ENCODE measurements around the gene IL2RA.
"Not testable (repeated sequence)": the region's sequence is repeated elsewhere in the genome, so short reads cannot be mapped to it uniquely, and the experiment has no call there.

The IL2RA gene

DNA sequence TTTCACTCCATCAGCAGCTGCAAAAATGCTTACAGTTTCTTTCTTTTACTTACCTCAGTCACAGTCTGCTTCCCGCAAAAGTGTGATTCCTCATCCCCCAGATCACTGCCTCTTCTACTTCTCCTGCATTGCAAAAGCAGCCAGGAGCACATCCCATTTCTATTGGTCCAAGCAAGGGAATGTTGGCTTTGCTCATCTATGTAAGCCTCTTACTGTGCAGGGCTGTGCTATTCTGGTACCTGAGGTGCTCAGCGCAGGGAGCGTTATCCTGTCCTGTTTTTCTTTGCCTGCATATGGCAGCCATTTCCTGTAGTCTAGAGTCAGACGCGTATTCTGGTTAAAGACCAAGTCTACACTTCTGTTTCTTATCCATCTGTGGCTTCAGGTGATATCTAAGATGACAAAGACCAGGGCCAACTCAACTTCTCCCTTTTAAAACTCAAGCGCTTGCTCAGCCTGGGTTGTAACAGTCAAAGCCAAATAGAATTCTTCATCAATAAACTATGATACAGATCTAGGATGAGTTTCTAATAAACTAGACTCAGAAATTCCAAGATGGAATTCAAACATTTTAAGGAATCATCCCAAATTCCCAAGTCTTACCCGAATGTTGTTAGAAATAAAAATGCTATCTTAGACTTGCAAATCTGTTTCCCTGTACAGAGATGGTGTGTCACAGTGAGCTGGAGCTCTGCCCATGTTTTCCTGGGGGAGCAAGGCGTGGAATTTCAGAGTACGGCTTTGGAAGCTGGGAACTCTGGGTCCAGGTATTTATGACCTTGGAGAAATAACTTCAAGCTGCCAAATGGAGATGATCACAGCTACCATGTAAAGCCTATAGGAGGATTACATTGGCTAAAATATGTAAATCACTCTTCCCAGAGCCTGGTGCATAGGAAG is 20.6 kb upstream of the IL2RA start:
- peak; percentile 12 to 15 for ATAC-seq

DNA sequence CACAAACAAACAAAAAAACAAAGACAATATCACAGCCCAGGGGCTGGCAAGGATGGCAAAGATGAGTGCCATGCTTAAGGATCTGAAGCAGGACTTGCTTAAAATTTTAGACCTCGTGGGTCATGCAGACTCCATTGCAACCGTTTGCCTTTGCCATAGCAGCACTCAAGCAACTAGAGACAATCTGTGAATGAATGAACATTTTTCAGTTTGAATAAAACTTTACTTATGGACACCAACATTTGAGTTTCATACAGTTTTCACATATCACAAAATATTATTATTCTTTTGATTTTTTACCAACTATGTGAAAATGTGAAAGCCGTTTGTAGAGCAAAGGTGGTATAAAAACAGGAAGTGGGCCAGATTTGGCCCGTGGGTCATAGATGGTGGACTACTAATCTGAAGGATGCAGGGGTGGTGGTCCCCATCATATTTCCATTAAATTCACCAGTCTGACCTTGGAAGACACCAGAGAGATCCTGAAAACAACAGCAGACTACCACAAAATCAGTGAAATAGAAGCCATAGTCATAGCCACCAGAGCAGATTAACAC is 18.3 kb upstream of the IL2RA start:
- no peak for ATAC-seq

DNA sequence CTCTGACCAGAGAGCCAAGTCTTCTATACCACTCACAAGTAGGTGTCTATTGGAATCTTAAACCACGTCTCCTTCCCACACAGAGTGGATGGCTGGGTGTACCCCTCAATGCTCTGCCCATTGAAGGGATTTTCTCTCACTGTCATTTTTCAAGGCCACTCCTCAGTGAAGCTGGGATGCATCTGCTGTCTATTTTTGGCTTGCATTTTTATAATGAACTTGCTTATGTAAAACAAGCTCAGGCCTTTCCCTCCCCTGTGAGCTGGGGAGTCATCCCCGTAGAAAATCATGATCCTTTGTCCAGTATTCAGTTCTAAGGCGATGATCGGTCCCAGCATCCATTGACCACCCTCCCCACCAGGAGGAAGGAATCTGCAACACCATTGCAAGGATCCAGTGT is 16.9 kb upstream of the IL2RA start:
- ATAC-seq = no peak

DNA sequence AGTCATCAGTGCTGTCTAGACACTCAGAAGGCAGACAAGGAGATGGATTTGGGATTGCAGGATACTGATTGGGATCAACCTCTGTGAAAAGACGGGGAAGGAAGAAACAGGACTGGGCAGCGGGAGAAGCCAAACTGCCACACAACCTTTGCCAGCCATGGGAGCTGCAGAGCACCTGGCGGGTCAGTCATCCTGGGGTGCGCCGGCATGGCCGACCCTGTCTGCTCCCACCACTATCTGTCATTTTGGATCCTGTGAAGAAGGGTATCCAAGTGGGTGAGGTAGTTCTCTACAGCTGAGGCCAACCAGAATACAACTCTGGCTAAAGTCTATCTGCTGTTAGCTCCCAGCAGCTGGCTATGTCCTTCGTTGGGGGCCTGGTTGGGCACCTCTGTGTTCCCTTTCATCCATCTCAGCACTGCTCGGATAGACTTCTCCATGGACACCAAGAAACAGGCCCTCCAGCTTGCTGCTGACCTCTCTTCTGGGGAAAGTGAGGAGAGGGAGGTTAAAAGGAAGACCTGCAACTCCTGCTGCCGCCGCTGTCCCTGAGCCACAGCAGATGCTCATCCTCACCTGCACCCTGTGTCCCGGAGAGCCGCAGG is 15.0 kb upstream of the IL2RA start:
- no peak for ATAC-seq

DNA sequence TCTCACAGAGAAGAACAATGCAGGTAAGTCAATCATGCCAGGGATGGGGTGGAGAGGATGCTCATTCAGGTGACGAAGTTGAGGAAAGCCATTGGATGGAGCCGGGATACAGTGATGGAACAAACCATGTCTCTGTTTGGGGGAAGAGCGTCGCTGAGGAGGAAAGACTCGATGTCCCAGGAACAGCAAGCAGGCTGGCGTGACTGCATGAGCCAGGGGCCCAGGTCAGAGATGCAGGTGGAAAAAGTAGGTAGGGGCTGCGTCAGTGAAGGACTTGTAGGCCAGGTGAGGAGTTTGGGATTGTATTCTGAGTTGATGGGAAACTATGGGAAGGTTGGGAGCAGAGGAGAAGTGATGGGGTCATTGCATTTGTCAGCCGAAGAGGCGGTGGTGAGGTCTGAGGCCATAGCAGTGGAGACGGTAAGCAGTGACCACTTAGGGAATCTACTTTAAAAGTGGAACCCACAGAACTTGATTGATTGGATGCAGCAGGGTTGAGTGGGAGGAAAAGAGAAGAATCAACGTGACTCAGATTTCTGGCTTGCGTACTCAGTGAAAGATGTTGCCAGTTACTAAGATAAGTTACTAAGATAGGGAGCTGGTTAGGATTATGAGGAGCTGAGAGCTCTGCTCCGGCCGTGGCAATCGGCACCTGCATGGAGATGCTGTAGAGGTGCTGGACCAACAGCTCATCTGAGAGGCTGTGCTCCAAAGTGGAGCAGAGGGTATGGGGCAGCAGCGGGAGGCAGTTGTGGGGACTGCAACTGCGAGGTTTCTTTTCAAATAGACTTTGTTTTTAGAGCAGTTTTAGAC is 12.5 kb upstream of the IL2RA start:
- peak; percentile 18 to 22 for ATAC-seq

DNA sequence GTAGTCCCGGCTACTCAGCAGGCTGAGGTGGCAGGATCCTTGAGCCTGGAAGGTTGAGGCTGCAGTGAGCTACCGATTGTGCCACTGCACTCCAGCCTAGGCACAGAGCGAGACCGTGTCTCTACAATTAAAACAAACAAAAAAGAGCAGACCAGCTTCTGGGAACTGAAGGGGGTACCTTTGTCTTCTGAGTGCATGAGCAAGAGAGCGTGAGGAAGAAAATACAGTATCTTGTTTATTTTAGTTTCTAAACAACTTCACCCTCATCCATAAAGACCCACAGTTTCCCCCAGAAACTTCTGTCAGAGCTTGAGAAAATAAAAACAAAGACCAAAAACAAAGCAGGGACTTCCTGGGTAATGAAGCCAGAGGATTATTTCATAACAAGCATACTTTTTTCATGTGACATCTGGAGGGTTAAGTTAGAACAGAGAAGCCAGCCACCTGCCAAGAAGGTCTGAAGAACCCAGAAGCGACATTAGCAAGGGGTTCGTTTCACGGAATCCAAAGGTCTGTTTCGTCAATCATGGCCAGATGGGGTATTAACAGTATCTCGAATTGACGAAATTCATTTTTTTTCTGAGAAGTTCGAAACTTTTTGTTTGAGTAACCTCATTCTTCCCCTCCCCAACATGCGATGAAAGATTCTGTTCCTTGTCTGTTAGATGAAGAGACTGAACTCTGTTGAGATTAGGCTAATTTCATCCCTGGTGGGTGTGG is 10.2 kb upstream of the IL2RA start:
- ATAC-seq = peak; percentile 59 to 64

DNA sequence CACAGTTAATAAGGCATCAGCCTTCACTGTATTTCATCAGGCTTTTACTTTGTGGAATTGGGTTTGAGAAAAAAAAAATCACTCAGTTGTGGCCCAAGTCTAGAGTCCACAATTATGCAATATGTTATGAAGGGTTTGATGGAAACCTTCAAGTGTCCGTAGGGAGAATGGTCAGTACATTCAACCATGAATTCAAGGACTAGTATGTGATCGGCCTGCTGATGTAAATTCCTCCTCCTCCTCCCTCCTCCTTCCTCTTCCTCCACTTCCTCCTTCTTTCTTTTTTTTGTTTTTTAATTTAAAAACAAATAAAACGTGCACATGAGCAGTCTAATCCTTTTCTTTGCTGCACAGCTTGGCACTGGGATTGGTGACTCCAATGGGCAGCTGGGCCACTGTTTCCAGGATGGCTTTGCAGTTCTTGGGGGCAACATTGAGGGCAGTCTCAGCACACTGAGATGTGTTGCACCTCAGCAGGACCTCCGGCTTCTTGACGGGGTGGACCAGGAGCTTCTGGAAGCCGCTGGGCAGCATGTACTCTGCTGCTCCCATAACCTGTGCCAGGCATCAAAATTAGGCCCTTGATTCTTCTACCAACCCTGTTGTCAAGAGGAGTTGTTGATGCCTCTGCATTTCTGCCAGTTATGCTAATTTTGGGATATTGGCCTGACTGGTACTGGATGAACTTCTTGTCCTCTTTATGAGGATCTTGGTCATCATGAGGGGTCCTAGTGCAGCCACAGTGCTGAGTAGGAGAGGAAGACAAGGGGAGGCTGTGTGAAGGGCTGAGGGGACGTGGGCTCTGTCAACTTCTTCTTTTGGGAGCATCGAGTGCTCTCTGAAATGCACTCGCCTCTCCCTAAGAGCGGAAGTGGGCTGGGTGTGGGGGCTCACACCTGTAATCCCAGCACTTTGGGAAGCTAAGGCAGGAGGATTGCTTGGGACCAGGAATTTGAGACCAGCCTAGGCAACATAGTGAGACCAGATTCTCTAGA is 9.3 kb upstream of the IL2RA start:
- ATAC-seq = no peak

DNA sequence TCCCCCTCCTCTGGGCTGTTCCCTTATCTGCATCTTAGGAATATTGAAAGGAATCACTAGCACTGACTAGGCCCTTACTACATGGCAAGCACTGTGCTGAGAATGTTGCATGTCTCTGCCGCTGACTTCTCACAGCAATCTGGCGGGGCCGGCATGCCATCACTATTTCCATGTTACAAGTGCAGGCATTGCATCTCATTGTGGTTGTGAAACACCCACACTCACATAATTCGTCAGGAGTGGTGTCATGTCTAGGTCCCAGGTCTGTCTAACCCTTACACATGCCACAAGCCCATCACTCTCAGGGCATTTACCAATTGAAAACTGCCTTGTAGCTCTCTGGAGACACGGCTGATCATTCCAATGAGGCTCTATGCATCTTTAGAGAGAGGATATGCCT is 8.5 kb upstream of the IL2RA start:
- ATAC-seq = peak; percentile 44 to 48

DNA sequence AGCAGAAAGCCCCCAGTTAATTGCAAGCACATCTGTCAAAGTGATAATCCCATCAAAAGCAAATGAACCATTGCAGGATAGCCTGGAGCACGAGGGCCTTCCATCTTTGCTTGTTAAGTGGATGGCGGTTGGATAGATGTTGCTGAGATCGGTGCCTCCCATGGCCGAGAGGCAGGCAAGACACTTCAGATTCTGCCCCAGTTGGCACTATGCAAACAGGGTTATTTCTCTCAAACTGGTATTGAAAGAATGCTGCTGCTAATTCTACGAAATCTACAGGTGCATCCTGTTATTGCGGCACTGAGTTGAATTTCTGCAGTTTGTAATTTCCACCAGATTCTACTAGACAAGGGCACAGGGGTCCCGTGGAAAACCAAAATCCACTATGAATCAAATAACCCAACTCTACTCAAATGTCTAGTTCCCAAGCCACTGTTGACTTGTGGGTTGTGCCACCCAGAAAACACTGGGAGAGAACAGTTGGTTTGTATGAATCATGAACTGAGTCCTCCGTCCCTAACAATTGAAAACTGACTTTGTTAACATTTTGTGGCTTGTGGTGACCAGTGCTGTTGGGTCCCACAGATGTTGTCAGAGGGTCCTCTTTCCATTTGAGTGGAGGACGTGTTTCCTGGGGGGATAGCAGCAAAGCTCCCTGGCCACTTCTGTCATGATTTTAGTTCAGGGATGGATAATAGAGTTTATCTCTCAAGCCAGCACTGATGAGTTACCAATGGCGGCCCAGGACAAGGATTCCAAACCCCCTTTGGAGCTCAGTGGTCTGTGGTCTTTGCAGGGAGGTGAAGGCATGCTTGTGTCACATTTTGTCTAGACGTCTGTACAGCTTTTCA is 7.1 kb upstream of the IL2RA start:
- peak; percentile 23 to 25 for ATAC-seq

DNA sequence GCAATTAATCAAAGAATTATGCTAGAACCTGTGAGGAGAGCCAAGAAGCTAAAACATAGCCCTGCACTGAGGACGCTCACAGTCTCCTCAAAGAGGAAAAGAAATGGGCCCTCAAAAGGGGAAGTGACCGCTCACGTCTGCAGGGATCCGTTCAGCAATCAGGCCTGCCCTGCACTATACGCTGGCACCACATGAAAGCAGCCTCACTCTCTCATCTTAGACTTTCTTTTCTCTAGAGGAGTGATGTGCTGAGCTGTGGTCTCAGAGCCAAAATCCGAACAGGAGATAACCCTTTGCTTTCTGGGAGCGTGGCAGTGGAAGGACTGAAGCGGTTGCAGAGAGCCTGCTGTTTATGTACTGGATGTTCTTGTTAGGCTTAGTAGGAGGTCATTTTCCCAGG is 6.3 kb upstream of the IL2RA start:
- ATAC-seq = peak; percentile 8 to 14

DNA sequence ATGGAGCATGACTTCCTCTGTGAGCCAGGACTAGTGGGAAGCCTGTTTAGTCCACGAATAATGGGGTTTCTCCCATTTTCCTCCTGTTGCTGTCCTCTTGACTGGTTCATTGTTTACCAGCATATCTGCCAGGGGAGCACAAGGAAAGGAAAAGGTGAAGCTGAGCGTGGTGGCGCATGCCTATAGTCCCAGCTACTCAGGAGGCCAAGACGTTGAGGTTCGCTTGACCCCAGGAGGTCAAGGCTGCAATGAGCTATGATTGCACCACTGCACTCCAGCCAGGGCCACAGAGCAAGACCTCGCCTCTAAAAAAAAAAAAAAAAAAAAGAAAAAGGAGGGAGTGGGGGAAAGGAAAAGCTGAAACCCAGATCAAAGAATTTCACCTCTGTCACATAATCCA is 5.8 kb upstream of the IL2RA start:
- no peak for ATAC-seq

DNA sequence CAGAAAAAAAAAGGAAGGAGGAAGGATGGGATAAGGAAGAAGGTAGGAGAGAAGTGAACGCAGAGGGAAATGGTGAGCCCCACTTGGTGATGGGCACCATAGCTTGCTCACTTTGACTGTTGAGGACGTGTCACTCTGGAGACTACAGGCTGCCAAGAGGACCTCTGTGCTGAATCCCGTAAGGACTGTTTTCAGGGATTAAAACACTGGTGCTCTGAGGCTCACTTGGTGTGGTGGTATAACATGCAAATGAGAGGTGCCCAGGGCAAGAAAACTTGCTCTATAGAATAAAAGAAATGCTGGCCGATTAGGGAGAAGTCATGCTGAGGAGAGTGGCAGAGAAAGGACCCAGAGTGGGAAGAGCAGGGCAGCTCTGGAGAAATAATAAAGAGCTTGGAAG is 5.3 kb upstream of the IL2RA start:
- no peak for ATAC-seq

DNA sequence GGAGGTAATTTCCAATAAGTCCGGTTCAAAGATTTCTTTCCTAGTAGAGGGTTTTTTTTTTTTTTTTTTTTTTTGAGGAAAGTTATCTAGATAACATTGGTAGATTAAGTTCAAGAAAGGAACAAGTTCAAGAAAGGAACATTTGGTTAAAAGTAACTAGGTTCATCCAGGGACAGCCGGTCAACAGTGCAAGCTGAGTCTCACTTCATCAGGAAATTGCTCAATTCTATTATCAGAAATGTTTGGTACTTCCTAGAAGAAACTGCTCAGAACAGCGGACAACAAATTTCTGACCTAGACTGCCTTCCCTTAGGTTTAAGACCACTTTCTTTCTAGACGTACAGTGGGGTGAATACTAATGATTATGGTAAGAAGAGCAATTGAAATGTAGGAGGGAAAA is 3.7 kb upstream of the IL2RA start:
- no peak for ATAC-seq

DNA sequence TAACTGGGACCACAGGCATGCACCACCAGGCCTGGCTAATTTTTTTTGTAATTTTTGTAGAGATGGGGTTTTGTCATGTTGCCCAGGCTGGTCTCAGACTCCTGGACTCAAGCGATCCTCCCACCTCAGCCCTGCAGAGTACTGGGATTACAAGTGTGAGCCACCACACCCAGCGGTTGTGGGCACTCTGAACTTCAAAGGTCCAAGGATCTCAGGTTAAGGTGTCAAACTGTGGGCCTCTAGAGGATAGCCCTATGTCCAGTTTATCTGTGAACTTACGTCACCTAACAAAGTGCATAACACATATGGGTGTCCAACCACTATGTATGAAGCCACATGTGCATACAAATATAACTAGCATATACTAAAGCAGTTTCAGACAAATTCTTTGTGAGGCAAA is 3.2 kb upstream of the IL2RA start:
- ATAC-seq = no peak

DNA sequence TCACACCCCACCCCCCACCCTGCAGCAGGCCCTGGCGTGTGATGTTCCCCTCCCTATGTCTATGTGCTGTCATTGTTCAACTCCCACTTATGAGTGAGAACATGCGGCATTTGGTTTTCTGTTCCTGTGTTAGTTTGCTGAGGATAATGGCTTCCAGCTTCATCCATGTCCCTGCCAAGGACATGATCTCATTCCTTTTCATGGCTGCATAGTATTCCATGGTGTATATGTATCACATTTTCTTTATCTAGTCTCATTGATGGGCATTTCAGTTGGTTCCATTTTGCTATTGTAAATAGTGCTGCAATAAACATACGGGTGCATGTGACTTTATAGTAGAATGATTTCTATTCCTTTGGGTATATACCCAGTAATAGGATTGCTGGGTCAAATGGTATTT is 2.6 kb upstream of the IL2RA start:
- not testable (repeated sequence) for ATAC-seq

DNA sequence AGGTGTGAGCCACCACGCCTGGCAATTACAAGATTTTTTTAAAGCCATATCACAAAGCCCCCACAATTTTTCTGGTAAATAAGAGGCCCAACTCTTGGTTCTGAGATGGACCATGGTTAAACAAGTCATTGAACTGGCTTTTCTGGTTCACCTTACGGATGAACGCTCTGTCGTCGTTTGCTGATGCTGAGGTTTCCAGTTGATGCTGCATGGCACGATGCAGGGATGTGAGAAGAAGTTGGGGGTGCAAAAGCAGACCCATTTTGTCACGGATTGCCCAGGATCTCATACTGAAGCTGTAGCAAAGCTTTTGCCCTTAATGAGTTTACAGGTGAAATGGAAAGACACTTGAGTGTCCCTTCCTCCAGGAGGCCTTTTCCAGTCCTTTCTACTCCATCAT is 2.0 kb upstream of the IL2RA start:
- ATAC-seq = no peak

DNA sequence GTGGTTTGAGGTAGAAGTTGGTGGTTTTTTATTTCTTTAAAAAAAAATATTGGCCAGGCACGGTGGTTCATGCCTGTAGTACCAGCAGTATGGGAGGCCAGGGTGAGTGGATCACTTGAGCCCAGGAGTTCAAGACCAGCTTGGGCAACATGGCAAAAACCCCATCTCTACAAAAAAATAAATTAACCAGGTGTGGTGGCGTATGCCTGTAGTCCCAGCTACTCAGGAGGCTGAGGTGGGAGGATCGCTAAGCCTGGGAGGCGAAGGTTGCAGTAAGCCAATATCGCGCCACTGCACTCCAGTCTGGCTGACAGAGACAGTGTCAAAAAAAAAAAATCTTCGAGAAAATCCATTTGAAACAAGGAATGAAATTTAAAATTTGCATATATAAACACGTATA is 1.1 kb downstream of the IL2RA start:
- ATAC-seq = no peak

DNA sequence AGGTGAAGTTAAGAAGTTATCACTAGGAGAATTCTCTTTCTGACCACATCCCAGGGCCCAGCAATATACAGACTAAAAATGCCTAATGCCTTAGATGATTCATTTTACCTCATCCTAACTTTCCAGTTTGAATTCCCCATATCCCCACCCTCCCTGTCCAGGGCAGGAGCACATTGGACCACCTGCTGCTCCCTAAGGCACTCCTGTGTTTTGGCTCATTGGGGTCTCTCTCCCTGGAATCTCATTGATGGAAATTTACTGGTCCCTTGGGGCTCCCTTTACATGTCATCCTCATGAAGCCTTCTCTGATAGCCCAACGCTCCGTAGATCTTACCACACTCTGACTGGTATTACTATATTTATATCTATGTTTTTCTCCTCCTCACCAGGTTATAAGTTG is 2.7 kb downstream of the IL2RA start:
- ATAC-seq = no peak

DNA sequence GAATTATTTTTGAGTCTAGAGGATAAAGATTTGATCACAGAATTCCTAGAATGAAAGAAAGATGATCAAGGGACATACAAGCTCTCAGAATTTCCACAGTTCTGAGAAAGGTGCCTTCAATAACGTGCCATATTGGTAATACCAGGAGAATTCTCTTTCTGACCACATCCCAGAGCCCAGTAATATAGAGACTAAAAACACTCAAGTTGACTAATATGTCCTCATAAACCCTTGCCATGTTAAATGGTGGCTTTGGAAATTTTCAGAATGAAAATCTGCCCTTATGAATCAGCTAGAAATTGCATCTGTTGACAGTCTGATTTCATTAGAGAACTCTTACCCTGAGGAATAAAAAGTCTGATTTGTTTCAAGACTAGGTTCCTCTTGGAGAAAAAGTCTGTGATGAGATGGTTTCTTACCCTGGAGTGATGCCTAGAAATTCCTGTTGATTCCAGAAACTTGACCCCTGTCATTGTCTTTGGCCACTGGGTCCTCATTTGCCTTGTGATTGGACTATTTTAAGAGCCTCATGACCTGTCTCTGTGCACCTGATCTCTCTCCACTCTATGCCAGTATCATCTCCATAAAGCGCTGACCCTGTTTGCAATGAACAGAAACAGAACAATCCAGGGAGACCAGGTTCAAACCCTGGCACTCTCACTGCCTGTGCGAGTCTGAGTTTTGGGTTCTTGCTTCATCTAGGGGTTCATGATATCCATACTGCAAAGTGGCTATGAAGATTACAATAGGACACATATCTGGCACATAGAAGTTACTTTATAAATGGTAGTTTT is 3.3 kb downstream of the IL2RA start:
- peak; percentile 33 to 36 for ATAC-seq

All from activated CD4-positive, CD25-positive, alpha-beta regulatory T cell treated with anti-CD3 and anti-CD28 coated beads, Interleukin-2, amount 50 U/mL, for 24 hours (primary cell).